ENCODE results near the gene PCIF1. TPM values are rescaled to one million over a fixed set of nuclear protein-coding genes. Genes with fewer than 3 reads are reported as not detected.

PCIF1 gene
- total and polyA plus RNA-seq, 9 of the 15 experiments (the other 6 are each of a cell fraction or from before 2014, with no cell fraction given) = 5.8 to 29.4 (median 11.3) TPM

- TF ChIP-seq MLLT1 (IDR thresholded peaks at IDR 0.05) = peak in 1 of 2 experiments; percentile 30; a peak in 1 of 4 replicates
- TF ChIP-seq L3MBTL2 (IDR thresholded peaks at IDR 0.05) = no peak
- no peak for TF ChIP-seq MCM5 (IDR thresholded peaks at IDR 0.05; ENCODE audit: low read depth)
- TF ChIP-seq JUNB (CRISPR knock-in tag; conservative IDR thresholded peaks at IDR 0.05) = no peak
- TF ChIP-seq ZNF76 (CRISPR knock-in tag; IDR thresholded peaks at IDR 0.05; ENCODE audit: borderline replicate concordance) = no peak
- TF ChIP-seq ILK (tag; IDR thresholded peaks at IDR 0.05; ENCODE audit: borderline replicate concordance, low read depth) = no peak
- no peak for TF ChIP-seq DIDO1 (tag; IDR thresholded peaks at IDR 0.05; ENCODE audit: low read depth)
- no peak for TF ChIP-seq LEF1 (IDR thresholded peaks at IDR 0.05)
- TF ChIP-seq AFF1 (IDR thresholded peaks at IDR 0.05; ENCODE audit: low read depth in 1 of 2, partially characterized antibody in 2 of 2) = no peak
- TF ChIP-seq KLF6 (CRISPR knock-in tag; IDR thresholded peaks at IDR 0.05; ENCODE audit: borderline replicate concordance) = no peak
- TF ChIP-seq RERE (CRISPR knock-in tag; IDR thresholded peaks at IDR 0.05; ENCODE audit: borderline replicate concordance) = no peak
- TF ChIP-seq ZBTB33 (CRISPR knock-in tag; IDR thresholded peaks at IDR 0.05) = peak; percentile 87
Observed at GRCh38 chr20:45890077-45890984, 44.2 kb upstream of the PCIF1 start (continued).

Data from K562 (cell line).